ENCODE results near the gene CAMTA1. TPM values are rescaled to one million over a fixed set of nuclear protein-coding genes. Genes with fewer than 3 reads are reported as not detected.
A peak's percentile ranks its signal among the peaks of the same experiment; 100 is the strongest.

The CAMTA1 gene
- total RNA-seq, 1 donor from 2014 or later: 127 TPM

- no peak for FAIRE-seq
- no peak for DNase-seq (ENCODE audit: low spot score in 2 of 2)
These were observed 829.4 kb downstream of the CAMTA1 start for GRCh38 chr1:7614576-7615074.

- DNase-seq (ENCODE audit: low spot score in 2 of 2): no peak
- FAIRE-seq: no peak
These were observed 829.9 kb downstream of the CAMTA1 start for GRCh38 chr1:7615138-7615537.

GRCh38 chr1:7616076-7616832, 831.0 kb downstream of the CAMTA1 start:
- DNase-seq (ENCODE audit: low spot score in 2 of 2): peak in 1 of 2 donors; percentile 43
- no peak for FAIRE-seq

GRCh38 chr1:7616953-7617352, 831.7 kb downstream of the CAMTA1 start:
- DNase-seq (ENCODE audit: low spot score in 2 of 2): no peak
- FAIRE-seq: no peak

GRCh38 chr1:7617826-7618225, 832.6 kb downstream of the CAMTA1 start:
- FAIRE-seq (no peak), DNase-seq (ENCODE audit: low spot score in 2 of 2) (no peak)

GRCh38 chr1:7620196-7620595, 834.9 kb downstream of the CAMTA1 start:
- no peak for FAIRE-seq
- no peak for DNase-seq (ENCODE audit: low spot score in 2 of 2)

- no peak for DNase-seq (ENCODE audit: low spot score in 2 of 2)
These were observed 836.3 kb downstream of the CAMTA1 start for GRCh38 chr1:7621334-7622219.

GRCh38 chr1:7623842-7624241, 838.6 kb downstream of the CAMTA1 start:
- DNase-seq (ENCODE audit: low spot score in 2 of 2): peak in 1 of 2 donors; percentile 41
- FAIRE-seq: no peak

More at GRCh38 chr1:7621334-7622219, 836.3 kb downstream of the CAMTA1 start:
- no peak for FAIRE-seq

GRCh38 chr1:7624791-7625355, 839.6 kb downstream of the CAMTA1 start:
- DNase-seq (ENCODE audit: low spot score in 2 of 2) (no peak), FAIRE-seq (no peak)

GRCh38 chr1:7625401-7625800, 840.1 kb downstream of the CAMTA1 start:
- FAIRE-seq (no peak), DNase-seq (ENCODE audit: low spot score in 2 of 2) (no peak)

GRCh38 chr1:7628273-7628672, 843.0 kb downstream of the CAMTA1 start:
- DNase-seq (ENCODE audit: low spot score in 2 of 2) (no peak), FAIRE-seq (no peak)

GRCh38 chr1:7629011-7629410, 843.8 kb downstream of the CAMTA1 start:
- no peak for DNase-seq (ENCODE audit: low spot score in 2 of 2)
- no peak for FAIRE-seq

GRCh38 chr1:7629465-7630195, 844.4 kb downstream of the CAMTA1 start:
- DNase-seq (ENCODE audit: low spot score in 2 of 2) (no peak), FAIRE-seq (no peak)

GRCh38 chr1:7630378-7630777, 845.1 kb downstream of the CAMTA1 start:
- FAIRE-seq: no peak
- no peak for DNase-seq (ENCODE audit: low spot score in 2 of 2)

GRCh38 chr1:7632176-7632575, 846.9 kb downstream of the CAMTA1 start:
- no peak for FAIRE-seq
- DNase-seq (ENCODE audit: low spot score in 2 of 2): no peak

- DNase-seq (ENCODE audit: low spot score in 2 of 2): no peak
- no peak for FAIRE-seq
These were observed 847.4 kb downstream of the CAMTA1 start for GRCh38 chr1:7632681-7633080.

GRCh38 chr1:7633506-7634245, 848.4 kb downstream of the CAMTA1 start:
- FAIRE-seq (no peak), DNase-seq (ENCODE audit: low spot score in 2 of 2) (no peak)

- DNase-seq (ENCODE audit: low spot score in 2 of 2): no peak
- FAIRE-seq: no peak
These were observed 849.4 kb downstream of the CAMTA1 start for GRCh38 chr1:7634546-7635240.
